Neutrophil (primary cell): ENCODE results near the gene ALDH1B1.

Source experiments
- H3K27ac ChIP-seq: fragments of 200-600 bp; sonication (generic); 2 replicates; pipeline ENCODE4 v1.5.1; 2016; ENCODE audit warnings: mild to moderate bottlenecking, moderate library complexity
- H3K27me3 ChIP-seq: fragments of 200-600 bp; sonication (generic); 2 replicates; pipeline ENCODE4 v1.6.0; 2016; ENCODE audit warnings: mild to moderate bottlenecking
- H3K36me3 ChIP-seq: fragments of 200-600 bp; sonication (generic); 2 replicates; pipeline ENCODE4 v1.5.1; 2017
- H3K4me1 ChIP-seq, 2 experiments: fragments of 200-600 bp in 1 of 2; sonication (generic) in 1 of 2; 1 replicate in 1 of 2; 2 replicates in 1 of 2; pipeline versions ENCODE4 v1.5.1 to v1.6.1; 2013 to 2016; ENCODE audit warnings: low read depth in 1 of 2, low read length in 1 of 2, mild to moderate bottlenecking in 1 of 2, moderate library complexity in 1 of 2; ENCODE audit not compliant: control insufficient read depth in 1 of 2, insufficient read depth in 1 of 2
- H3K4me3 ChIP-seq, 2 experiments: fragments of 200-600 bp in 1 of 2; sonication (generic) in 1 of 2; 1 replicate in 1 of 2; 2 replicates in 1 of 2; pipeline ENCODE4 v1.5.1; 2013 to 2016; ENCODE audit warnings: low read depth in 1 of 2, low read length in 1 of 2, mild to moderate bottlenecking in 1 of 2, moderate library complexity in 1 of 2
- H3K9me3 ChIP-seq: fragments of 200-600 bp; sonication (generic); 2 replicates; pipeline ENCODE4 v1.5.1; 2016
- TF ChIP-seq, protein P1 (sequence below): fragments of 200-600 bp; sonication (generic); IDR thresholded peaks from 2 replicates; pipeline ENCODE4 v1.5.1; 2016; ENCODE audit warnings: antibody characterized with exemption

The ALDH1B1 gene

DNA sequence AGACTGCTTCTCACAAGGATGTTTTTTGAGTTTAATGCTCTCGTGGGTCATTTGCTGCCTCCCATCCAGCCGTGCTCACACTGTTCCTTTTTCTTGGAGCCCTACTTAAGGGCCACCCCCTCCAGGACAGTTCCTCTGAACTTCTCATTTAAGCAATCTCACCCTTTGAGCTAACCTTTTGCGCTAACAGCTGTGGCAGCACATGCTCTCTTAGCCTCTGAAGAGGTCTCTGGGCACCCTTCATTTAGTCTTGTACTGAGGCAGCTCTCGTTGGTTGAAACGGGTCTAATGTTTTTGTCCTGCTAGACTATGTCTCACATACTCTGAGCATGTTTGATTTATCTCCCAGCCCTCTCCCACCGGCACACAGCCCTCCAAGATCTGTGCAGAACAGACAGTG lies 11.8 kb downstream of the ALDH1B1 start:
- TF ChIP-seq, protein P1, sequence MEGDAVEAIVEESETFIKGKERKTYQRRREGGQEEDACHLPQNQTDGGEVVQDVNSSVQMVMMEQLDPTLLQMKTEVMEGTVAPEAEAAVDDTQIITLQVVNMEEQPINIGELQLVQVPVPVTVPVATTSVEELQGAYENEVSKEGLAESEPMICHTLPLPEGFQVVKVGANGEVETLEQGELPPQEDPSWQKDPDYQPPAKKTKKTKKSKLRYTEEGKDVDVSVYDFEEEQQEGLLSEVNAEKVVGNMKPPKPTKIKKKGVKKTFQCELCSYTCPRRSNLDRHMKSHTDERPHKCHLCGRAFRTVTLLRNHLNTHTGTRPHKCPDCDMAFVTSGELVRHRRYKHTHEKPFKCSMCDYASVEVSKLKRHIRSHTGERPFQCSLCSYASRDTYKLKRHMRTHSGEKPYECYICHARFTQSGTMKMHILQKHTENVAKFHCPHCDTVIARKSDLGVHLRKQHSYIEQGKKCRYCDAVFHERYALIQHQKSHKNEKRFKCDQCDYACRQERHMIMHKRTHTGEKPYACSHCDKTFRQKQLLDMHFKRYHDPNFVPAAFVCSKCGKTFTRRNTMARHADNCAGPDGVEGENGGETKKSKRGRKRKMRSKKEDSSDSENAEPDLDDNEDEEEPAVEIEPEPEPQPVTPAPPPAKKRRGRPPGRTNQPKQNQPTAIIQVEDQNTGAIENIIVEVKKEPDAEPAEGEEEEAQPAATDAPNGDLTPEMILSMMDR, result no peak
- Histone ChIP-seq H3K27me3 (peaks cover 19% of the 10 kb centered on the region), H3K9me3 (no peaks in the 10 kb centered on the region), H3K27ac (no peak overlapping the region), H3K4me1 (no peaks in the 10 kb centered on the region), H3K4me3 (no peak overlapping the region), H3K36me3 (no peaks in the 10 kb centered on the region)

DNA sequence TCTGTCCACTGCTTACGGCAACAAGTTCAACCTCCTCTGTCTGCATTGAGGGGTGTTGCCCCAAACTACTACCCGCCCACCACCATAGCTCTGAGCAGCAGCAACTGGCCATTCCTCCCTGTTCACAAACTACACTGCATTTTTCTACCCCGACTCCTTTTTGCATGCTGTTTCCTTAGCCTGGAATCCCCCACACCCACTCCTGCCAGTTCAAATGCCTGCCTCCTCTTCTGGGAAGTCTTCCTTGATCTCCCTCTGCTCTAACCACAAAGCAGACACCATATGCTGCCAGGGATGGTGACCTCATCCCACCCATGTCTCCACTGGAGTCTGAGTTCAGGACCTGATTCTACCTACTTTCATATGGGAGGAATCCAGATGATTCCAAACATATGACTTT lies 13.3 kb downstream of the ALDH1B1 start:
- Histone ChIP-seq H3K4me1 (no peaks in the 10 kb centered on the region), H3K27ac (no peak overlapping the region), H3K4me3 (no peak overlapping the region), H3K9me3 (no peaks in the 10 kb centered on the region), H3K27me3 (peaks cover 19% of the 10 kb centered on the region), H3K36me3 (no peaks in the 10 kb centered on the region)
- TF ChIP-seq, protein P1, result no peak

DNA sequence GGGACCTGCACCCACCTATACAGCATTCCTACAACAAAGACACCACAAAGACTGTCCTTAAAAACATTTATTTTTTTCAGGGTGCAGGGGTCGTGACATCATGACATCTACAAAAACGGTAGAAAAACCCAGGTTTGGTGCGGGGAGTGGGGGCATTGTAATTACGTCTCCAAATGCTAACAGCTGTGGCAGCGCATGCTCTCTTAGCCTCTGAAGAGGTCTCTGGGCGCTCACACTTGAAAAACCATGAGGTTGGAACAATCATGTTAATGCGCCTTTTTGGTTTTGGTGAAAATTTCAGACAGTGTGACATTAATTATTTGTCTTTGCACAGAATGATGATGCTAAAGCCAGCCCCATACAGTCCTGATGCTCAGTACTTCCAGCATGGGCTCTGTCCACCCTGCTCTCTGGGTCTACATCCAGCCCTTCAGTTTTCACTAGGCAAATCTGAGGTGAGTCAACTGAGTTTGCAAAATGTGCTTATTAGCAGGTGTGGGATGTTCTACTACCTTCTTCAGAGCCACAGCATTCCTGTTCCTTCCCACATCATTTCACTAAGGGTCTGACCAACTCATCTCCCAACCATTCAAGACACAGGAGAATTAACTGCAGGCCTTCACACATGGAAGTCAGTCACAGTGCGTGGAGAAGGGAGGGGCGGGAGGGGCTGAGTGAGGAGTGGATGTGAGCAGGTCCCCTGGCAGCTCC lies 14.1 kb downstream of the ALDH1B1 start:
- H3K4me3 ChIP-seq, result no peak overlapping the region
- H3K9me3 ChIP-seq, result no peaks in the 10 kb centered on the region
- H3K27me3 ChIP-seq, result peaks cover 19% of the 10 kb centered on the region
- no peak overlapping the region for H3K27ac ChIP-seq
- TF ChIP-seq, protein P1, result no peak
- H3K36me3 ChIP-seq, result no peaks in the 10 kb centered on the region
- H3K4me1 ChIP-seq, result no peaks in the 10 kb centered on the region

DNA sequence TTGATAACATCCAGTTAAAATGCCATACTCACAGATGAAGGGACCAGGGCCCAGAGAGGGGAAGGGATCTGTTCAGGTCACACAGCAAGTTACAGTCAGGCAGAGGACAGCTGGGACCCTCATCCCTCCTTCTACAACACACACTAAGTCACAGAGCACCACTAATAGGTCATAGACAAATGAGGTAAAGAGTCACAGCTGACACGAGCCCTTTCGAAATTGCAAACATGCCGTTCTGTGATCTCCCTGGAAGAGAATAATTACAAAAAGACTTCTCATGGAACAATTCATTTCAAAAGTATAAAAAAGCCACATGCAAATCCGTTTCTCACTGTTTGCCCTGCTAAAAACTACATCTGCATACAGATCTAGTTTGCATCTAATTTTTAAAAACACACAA lies 16.2 kb downstream of the ALDH1B1 start:
- TF ChIP-seq, protein P1, result no peak
- H3K27me3 ChIP-seq, result peaks cover 30% of the 10 kb centered on the region
- no peaks in the 10 kb centered on the region for H3K36me3 ChIP-seq
- H3K4me1 ChIP-seq, result no peaks in the 10 kb centered on the region
- no peaks in the 10 kb centered on the region for H3K9me3 ChIP-seq
- no peak overlapping the region for H3K4me3 ChIP-seq
- no peak overlapping the region for H3K27ac ChIP-seq

DNA sequence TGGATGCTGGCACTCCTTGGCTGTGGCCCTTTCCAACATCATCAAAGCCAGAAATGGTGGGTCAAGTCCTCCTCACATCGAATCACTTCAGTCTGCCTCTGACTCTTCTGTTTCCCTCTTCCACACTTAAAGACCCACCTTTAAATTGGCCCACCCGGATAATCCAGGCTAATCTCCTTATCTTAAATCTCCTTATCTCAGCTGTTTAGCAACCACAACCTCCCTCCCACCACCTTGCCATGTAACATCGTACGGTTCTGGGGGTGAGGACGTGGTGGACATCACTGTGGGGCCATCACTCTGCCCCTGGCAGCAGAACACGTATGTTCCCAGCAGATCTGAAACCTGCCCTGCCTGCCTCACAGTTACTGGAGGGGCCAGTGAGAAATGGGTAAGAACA lies 20.2 kb downstream of the ALDH1B1 start:
- H3K27me3 ChIP-seq, result peaks cover 20% of the 10 kb centered on the region
- no peaks in the 10 kb centered on the region for H3K4me1 ChIP-seq
- H3K27ac ChIP-seq, result no peak overlapping the region
- TF ChIP-seq, protein P1, result no peak
- H3K9me3 ChIP-seq, result no peaks in the 10 kb centered on the region
- no peak overlapping the region for H3K4me3 ChIP-seq
- H3K36me3 ChIP-seq, result no peaks in the 10 kb centered on the region
